Pancreas (tissue), 10 donors: Measurements from ENCODE around the gene TMEM126A. TPM values are rescaled to one million over a fixed set of nuclear protein-coding genes. Genes with fewer than 3 reads are reported as not detected.

ENCODE experiments used
- ATAC-seq, 4 donors: fragments of 200-7000 bp; cut with Tn5 transposase; one replicate each; pipeline versions ENCODE4 v1.8.0 to v1.9.1; 2020; ENCODE audit warnings: mild to moderate bottlenecking in 4 of 4, moderate library complexity in 4 of 4
- DNase-seq, 6 donors: peaks; one replicate each; pipeline ENCODE4 v3.0.0-alpha.2; 2020
- FAIRE-seq: peaks from 2 replicates; lab custom pipeline; 2012; peaks lifted over from hg19 to GRCh38; lab: Jason Lieb, UNC
- H3K27ac ChIP-seq, 4 donors: fragments of 200-600 bp; sonication (generic); 1 replicate in 3 of 4; 2 replicates in 1 of 4; pipeline versions ENCODE4 v1.5.0 to v1.8.0; 2020
- H3K27me3 ChIP-seq, 4 donors: fragments of 200-600 bp; one replicate each; pipeline ENCODE4 v1.8.0; 2021
- H3K36me3 ChIP-seq, 3 donors: fragments of 200-600 bp; sonication (generic) in 1 of 3; one replicate each; pipeline versions ENCODE4 v1.5.0 to v1.8.0; 2020 to 2021
- H3K4me1 ChIP-seq, 3 donors: fragments of 200-600 bp; one replicate each; pipeline ENCODE4 v1.8.0; 2021
- H3K4me3 ChIP-seq, 4 donors: fragments of 200-600 bp; sonication (generic) in 2 of 4; one replicate each; pipeline versions ENCODE4 v1.5.0 to v1.8.0; 2020 to 2021
- H3K9me3 ChIP-seq, 4 donors: fragments of 200-600 bp; one replicate each; pipeline ENCODE4 v1.8.0; 2021
- CTCF ChIP-seq, 4 donors: fragments of 200-600 bp; sonication (generic) in 3 of 4; IDR thresholded peaks; one replicate each; pipeline versions ENCODE4 v1.5.0 to v1.8.0; 2021; ENCODE audit warnings: antibody characterized with exemption in 4 of 4
- WGBS, 2 donors: extraction: QIAGEN DNeasy Blood & Tissue Kit; methylation state at CpG; one replicate each; pipeline ENCODE4 v1.1.7; 2013; 5-methylcytosine and 5-hydroxymethylcytosine counted together
- intact Hi-C, 3 donors: fragments of 100-400 bp; cut with DNase I; formaldehyde crosslinking; loops; one replicate each; pipeline versions ENCODE4 v1.11.1 to v1.14.2; 2022
- polyA plus RNA-seq, 2 donors: library from polyadenylated mRNA; stranded (reverse); fragments of 200-250 nt; gene quantifications; one replicate each; pipeline ENCODE4 v1.2.3, GENCODE V29; 2013
- total RNA-seq, 6 donors: library from RNA; stranded (reverse); fragmentation: NEBNext Ultra II Directional in 4 of 6; extraction: Animal tissue kit (Norgen Biotek cat#: 25700) in 4 of 6; gene quantifications; one replicate each; pipeline versions ENCODE4 v1.2.1 to v1.2.4, GENCODE V29; 2021 to 2023
- donor health status: healthy with polysubstance abuse.
- donor health status: DM: no; HTN: no; CAD: no; lungs with moderate emphysema.
- donor health status: DM: no; HTN: no; CAD: no.
- donor health status: control.
- donor health status: control.
- donor health status: Bipolar disorder and iron deficiency.
- donor health status: DM: yes; HTN: yes; CAD: no.
- donor health status: DM: no; HTN: no; CAD: no.
- donor health status: DM: no; HTN: no; CAD: no.
- donor health status: DM: yes; HTN: yes; CAD: no.

Gene TMEM126A
- total and polyA plus RNA-seq, 8 donors: 9.6 to 27.8 (median 13.9) TPM

GRCh38 chr11:85658180-85658579 is 10.4 kb downstream of the TMEM126A start:
- H3K36me3 ChIP-seq: peaks cover 0 to 27% (median 17%) of the 10 kb centered on the region in 3 donors
- FAIRE-seq (no peak), ATAC-seq (no peak), DNase-seq (no peak)
- peaks cover 19 to 40% (median 29%) of the 10 kb centered on the region in 3 donors for H3K4me1 ChIP-seq
- 17 to 19% methylated on average over 1 of the region's 1 CpG for WGBS, 2 donors
- H3K27ac ChIP-seq: no peak overlapping the region
- no peak for TF ChIP-seq CTCF (IDR thresholded peaks at IDR 0.05)
- H3K9me3 ChIP-seq: no peaks in the 10 kb centered on the region
- no peak overlapping the region for H3K4me3 ChIP-seq
- intact Hi-C loops: no loop called here
- H3K27me3 ChIP-seq: no peaks in the 10 kb centered on the region

- ATAC-seq (no peak), FAIRE-seq (no peak), DNase-seq (no peak)
- H3K9me3 ChIP-seq: no peaks in the 10 kb centered on the region
- peak overlapping the region in 3 of 4 donors; percentile 78 to 89 (median 79) for H3K4me3 ChIP-seq
- H3K36me3 ChIP-seq: peaks cover 0 to 13% (median 8%) of the 10 kb centered on the region in 3 donors
- TF ChIP-seq CTCF (IDR thresholded peaks at IDR 0.05): no peak
- WGBS, 2 donors: 9 to 10% methylated on average over 4 of the region's 4 CpGs
- peaks cover 22 to 43% (median 37%) of the 10 kb centered on the region in 3 donors for H3K4me1 ChIP-seq
- no peak overlapping the region for H3K27ac ChIP-seq
- intact Hi-C loops: no loop called here
- no peaks in the 10 kb centered on the region for H3K27me3 ChIP-seq
These were observed 14.4 kb downstream of the TMEM126A start for GRCh38 chr11:85661972-85662664.

- H3K4me1 ChIP-seq: peaks cover 21 to 43% (median 34%) of the 10 kb centered on the region in 3 donors
- no peak for DNase-seq
- WGBS, 2 donors: 1 to 2% methylated on average over 10 of the region's 10 CpGs
- peak overlapping the region; percentile 66 to 89 (median 78) for H3K4me3 ChIP-seq
- peak overlapping the region in 3 of 4 donors; percentile 97 to 98 (median 98) for H3K27ac ChIP-seq
- intact Hi-C loops: no loop called here
- TF ChIP-seq CTCF (IDR thresholded peaks at IDR 0.05): no peak
- no peaks in the 10 kb centered on the region for H3K9me3 ChIP-seq
- H3K27me3 ChIP-seq: no peaks in the 10 kb centered on the region
- FAIRE-seq: no peak
- ATAC-seq: no peak
- peaks cover 0 to 9% (median 4%) of the 10 kb centered on the region in 3 donors for H3K36me3 ChIP-seq
These were observed 15.4 kb downstream of the TMEM126A start for GRCh38 chr11:85663080-85663752.

- ATAC-seq: peak; percentile 72 to 87 (median 82)
- WGBS, 2 donors: 0% methylated on average over 70 to 73 of the region's 73 CpGs
- peak in 2 of 4 donors; percentile 28 to 51 for TF ChIP-seq CTCF (IDR thresholded peaks at IDR 0.05)
- Histone ChIP-seq H3K4me3 (peak overlapping the region; percentile 66 to 89 (median 78)), H3K36me3 (peaks cover 0 to 9% (median 4%) of the 10 kb centered on the region in 3 donors), H3K27me3 (no peaks in the 10 kb centered on the region), H3K9me3 (no peaks in the 10 kb centered on the region), H3K4me1 (peaks cover 13 to 37% (median 27%) of the 10 kb centered on the region in 3 donors), H3K27ac (peak overlapping the region; percentile 97 to 99 (median 98))
- FAIRE-seq: no peak
- intact Hi-C loops: no loop called here
- peak; percentile 81 to 93 (median 82) for DNase-seq
These were observed 16.2 kb downstream of the TMEM126A start for GRCh38 chr11:85663753-85664614.
